Activated CD8-positive, alpha-beta memory T cell treated with anti-CD3 and anti-CD28 coated beads for 4 hours (primary cell): ENCODE results near the gene CHN2.

Source experiments
- DNase-seq, 2 donors: peaks; one replicate each; pipeline ENCODE4 v3.0.0-alpha.2; 2020; ENCODE audit warnings: low read depth in 2 of 2

CHN2 gene

DNA sequence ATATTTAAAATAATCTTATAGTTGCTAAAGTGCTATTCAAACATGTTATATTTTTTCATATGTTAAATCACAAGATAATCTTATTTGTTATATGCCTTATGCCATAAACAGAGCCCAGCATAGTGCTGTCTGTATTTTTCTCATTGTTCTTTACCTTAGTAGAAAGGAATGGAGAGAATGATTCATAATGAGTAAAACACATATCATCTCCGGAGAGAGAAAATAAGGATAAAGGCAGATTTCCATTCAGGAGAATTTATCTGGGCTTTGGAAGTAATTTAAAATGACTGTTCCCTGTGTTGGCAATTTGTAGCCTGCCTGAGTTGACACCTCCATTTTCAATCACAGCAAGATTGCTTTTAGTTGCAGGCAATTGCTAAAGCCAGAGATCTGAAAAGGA lies 30.2 kb downstream of the CHN2 start:
- no peak for DNase-seq

DNA sequence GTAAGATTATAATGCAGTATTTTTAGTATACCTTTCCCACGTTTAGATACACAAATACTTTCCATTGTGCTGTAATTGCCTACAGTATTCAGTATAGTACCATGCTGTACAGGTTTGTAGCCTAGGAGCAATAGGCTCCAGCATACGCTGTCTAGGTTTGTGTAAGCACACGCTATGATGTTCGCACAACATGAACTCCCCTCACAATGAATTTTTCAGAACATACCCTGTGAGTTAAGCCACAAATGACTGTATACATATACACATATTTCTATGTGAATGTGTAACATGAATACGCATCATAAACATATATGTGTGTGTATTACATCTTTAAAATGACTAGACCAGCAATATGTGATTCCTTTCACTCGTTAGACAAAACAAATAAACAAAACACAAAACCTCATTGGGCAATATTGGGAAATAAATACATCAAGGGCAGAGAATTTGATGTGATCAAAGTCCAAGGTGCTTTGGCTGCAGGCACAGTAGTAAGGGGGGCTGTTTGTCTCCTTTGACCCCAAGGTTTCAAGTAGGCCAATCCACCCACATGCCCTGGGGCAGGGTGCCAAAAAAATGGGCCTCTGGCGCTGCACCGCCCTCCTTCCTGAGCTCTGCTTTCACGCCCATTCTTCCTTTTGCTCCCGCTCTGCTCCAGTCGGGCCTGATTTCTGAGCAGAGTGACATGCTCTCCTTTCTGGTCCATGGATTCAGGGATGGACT lies 33.9 kb downstream of the CHN2 start:
- DNase-seq: no peak

GRCh38 chr7:29229066-29229465 lies 34.5 kb downstream of the CHN2 start:
- no peak for DNase-seq

- no peak for DNase-seq
Observed at GRCh38 chr7:29229946-29230345, 35.4 kb downstream of the CHN2 start.

DNA sequence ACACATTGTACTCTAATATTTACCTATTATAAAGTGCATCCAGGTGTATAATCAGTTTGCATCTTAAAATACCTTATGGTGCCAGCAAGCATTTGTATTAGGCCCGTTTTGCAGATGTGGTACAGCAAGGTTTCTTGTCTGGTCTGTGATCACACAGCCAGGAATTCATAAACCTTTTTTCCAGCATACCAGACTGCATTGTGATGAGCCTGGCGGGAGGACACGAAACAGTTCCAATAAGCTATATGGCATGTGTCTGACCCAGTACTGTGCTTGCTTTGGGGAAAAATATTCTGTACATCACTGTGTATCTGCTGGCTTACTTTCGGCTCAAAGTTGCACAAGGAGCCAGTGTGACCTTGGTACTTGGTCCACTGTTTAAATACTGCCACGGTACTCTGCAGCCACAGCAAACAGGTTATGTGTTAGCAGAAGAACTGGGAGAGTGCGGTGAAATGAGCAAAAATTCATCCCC lies 36.3 kb downstream of the CHN2 start:
- no peak for DNase-seq

DNA sequence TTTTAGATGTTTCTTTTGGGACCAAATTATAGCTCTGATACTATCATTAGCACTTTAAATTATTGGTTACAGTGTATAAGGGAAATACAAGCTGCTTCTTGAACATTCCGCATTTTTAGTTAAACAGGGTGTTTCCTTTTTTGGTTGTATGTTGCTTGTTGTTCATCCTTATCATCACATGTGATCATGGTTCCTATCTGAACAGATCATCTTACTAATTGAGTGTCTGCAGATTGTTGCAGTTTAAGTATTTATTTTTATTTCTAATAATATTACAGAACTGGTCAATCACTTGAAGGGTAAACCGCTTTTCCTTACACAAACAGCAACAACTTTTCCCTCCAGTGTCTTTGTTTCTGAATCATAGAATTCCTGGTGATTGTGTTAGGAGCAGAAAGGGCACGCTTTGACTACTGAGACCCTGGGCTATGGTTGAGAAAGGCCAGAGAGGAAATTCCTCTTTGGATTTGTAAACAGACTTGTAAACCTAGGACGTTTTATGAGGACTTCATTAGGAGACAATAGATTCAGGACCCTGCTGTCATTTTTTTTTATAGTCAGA lies 37.2 kb downstream of the CHN2 start:
- no peak for DNase-seq

DNA sequence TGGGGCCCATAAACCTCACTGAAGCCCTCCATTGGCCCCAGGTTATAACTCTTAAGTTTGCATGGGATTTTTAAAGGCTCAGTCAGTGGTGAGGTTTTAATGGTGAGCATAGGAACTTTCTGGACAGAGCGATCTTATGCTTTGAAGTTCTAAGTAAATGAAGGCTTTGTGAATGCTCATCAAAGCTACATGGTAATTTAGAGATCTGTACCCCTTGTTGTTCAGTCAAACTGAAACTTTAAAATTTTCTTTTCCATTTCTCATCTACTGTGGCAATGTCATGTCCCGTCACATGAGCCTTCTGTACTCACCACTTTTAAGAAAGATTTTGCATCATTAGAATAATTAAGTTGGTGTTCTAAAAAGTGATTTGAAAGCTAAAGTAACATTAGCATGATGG lies 39.9 kb downstream of the CHN2 start:
- no peak for DNase-seq

- no peak for DNase-seq
Observed at GRCh38 chr7:29236071-29236580, 41.6 kb downstream of the CHN2 start.

- DNase-seq: no peak
Observed at GRCh38 chr7:29236649-29237048, 42.1 kb downstream of the CHN2 start.

DNA sequence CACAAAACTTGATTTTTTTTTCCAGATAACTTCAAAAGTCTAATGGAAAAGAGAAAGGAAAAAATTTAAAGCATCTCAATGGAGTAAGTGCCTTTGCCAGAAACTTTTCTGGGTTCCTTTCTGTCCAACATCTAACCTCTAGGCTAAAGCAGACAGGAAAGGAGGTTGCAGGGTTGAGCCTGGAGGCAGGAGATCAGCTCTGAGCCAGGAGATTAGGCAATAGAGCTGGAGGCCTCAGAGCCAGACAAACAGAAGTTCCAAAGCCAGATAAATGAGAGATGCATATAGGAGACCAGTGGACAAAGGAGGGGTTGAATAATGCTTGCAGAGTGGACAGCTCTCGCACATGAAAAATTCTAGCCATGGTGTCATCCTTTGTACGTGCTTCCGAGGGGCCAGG lies 42.9 kb downstream of the CHN2 start:
- no peak for DNase-seq

DNA sequence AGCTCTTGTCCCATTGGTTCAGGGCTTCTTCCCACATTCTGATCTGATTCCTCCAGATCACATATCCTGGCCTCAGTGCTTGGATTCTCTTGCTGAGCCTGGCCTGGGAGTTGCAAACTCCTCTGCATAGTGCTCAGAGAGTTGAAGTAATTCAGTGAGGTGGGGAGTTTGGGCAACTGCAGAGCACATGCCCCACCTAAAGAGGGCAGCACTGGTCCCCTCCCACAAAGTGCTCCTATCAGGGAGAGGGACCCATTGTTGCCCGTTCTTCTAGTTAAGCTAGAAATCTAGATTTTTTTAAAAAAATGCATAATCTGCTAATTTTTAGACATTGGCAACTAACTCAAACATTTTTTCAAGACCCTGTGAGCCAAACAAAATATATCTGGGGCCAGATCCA lies 45.1 kb downstream of the CHN2 start:
- DNase-seq: no peak

GRCh38 chr7:29242265-29242664 lies 47.7 kb downstream of the CHN2 start:
- no peak for DNase-seq

- DNase-seq: peak in 1 of 2 donors; percentile 35
Observed at GRCh38 chr7:29243910-29244655, 49.5 kb downstream of the CHN2 start.

DNA sequence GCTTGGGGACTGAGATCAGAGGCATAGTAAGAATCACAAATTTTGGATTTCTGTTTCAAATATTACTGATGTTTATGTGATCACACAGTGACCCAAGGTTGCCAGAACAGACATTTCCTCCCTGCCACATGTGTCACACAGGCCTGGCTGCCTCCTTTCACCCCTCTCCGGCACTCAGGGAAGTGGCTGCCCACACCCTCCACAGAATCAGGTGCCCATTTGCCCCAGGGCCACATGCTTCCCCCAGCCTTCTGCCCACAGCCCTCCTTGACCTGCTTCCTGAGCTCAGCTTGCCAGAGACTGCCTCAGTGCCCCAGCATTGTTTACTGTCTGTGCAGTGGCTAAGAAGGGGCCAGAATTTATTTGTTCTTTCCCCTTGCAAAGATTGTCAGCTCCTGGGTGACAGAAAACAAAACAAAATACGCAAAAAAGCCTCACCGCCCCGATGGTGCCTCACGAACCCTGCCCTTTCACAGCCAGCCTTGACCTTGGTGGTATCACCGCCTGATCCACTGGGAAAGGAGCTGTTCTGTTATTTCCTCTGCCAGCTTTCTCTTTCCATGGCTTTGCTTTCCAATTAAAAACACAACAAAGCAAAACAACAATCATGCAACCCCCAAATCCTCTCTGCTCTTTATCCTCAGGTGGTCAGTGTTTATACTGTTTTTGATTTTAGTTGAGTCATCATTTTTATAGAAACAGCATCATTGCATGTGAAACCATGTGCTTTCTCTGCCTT lies 52.8 kb downstream of the CHN2 start:
- no peak for DNase-seq

DNA sequence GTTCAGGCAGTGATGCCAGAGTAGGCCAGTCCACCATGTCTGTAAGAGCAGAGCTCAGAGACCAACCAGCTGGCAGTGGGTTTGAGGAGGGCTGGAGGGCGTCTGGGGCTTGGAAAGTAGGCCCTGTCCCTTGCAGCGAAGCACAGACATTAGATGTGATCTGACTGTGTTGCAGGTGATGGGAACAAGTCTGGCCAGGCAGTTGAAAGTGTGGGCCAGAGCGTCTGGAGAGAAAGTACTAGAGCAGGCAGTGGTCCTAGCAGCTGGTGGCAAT lies 53.3 kb downstream of the CHN2 start:
- DNase-seq: no peak

DNA sequence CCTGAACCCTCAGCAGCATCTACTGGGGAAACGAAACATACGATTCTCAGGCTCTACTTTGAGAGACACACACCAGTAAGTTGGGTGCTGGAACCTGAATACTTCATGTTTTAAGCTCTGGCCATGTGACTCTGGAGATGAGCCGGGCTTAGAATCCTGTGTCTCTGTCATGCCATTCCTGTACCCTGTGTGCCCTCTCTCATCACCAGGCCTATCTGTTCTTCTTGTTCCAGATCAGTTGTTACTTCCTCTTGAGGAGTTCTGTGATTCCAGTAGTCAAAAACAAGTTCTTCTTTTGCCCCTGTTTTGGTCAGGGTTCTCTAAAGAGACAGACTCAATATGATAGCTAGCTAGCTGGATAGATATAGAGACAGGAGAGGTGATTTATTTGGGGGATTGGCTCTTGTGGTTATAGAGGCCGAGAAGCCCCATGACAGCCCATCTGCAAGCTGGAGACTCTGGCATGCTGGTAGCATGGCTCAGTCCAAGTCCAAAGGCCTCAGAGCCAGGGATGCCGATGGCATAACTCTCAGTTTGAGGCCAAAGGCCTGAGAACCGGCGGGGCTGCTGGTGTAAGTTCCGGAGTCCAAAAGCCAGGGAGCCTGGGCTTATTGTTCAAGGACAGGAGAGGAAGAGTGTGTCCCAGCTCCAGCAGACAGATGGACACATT lies 54.3 kb downstream of the CHN2 start:
- DNase-seq: no peak

DNA sequence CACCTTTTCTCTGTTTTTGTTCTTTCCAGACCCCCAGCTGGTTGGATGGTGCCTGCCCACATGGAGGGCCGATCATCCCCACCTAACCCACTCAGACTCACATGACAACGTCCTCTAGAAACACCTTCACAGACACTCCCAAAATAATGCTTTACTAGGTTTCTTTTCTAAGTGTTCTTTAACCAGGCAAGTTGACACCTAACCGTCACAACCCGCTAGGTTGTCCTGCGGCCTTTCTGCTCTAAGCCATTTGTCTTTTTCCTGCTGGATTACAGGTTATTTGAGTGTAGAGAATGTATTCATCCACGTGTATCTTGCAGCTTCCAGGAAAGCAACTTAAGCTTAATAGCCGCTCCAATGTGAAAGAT lies 54.8 kb downstream of the CHN2 start:
- no peak for DNase-seq

DNA sequence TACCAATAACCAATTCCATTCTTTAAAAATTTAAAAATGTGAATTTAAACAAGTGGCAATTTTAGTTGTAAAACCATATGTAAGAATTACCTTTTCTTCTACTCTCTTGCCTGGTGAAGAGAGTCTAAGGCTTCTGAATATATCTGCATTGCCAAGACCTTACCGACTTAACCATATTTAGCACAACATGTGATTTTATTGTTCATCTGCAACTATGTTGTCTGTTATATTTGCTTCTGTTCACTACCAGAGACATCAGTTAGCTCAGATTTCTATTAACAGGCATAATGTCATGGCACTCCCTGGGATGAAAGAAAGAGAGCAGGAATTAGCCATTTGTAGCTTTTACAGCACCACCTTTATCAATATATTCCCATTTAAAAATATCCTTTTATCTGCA lies 55.3 kb downstream of the CHN2 start:
- no peak for DNase-seq

DNA sequence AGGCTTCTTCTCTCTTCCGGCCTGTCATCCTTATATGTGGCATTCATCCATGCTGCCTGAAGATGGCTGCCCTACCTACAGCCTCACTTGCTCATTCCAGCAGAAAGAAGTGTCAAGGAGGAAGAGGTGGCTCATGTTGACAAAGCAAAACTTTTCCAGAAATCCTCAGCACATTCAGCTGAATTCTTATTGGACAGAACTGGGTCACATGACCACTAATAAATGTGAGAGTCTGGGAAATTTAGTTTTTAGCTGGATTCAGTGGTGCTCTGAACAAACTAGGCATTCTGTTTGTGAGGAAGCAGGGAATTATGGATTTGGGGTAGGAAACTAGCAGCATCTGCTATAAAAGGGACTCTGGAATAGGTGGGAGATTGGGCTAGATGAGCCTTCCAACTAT lies 58.6 kb downstream of the CHN2 start:
- DNase-seq: no peak

GRCh38 chr7:29254591-29254990 lies 60.0 kb downstream of the CHN2 start:
- DNase-seq: no peak

DNA sequence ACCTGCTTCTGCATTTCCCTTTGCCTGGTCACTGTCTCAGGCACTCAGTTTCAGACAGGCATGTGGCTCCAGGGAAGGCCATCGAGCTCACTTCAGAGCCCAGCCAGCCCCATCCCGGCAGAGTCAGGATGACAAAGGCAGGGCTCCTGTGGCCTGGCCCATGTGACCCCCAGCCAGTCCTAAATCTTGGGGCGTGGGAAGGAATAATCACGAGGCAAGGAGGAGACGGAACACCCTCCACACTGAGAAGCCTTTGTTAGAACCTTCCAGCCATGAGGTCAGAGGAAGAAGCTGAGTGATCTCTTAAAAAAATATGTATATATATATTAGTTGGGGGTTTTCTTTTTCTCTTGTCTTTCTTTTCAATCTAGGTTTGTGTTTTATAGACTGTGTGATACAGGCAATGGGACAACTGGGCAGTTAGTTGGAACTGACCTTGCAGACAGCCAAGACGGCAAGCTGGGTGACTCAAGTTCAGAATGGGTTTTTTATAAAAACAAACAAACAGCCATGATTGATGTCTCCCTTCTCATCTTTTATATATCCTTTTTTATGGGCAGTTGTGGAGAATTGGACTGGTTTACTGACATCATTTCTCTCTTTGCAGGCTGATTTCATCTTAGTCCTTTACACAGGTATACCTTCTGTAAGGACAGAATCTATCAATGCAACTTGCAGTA lies 60.8 kb downstream of the CHN2 start:
- DNase-seq: no peak
